Measurements from ENCODE around the gene WDR87.

WDR87 gene

GRCh38 chr19:37905946-37906868 lies at the start of gene WDR87:
Gene WDR87, minus strand, starts transcription at chr19:37906594. Its CDS starts 8,355 bp downstream, at chr19:37898239.
- Mint-ChIP-seq H3K27me3 (peaks cover 4% of the 10 kb centered on the region), H3K4me1 (ENCODE audit: low read depth) (peaks cover 44% of the 10 kb centered on the region), H3K36me3 (ENCODE audit: low read depth) (peaks cover 28% of the 10 kb centered on the region), H3K9me3 (no peaks in the 10 kb centered on the region), H3K27ac (peak within 1 kb of the TSS; percentile 80), H3K4me3 (peak within 1 kb of the TSS; percentile 93)
- intact Hi-C loops (cut with micrococcal nuclease), result loop anchor here (5.0 to 10.0 kb wide), 4 partner anchors 46 to 319 kb away; partner anchors contain the start of gene DPF1

- no peaks in the 10 kb centered on the region for H3K27me3 Mint-ChIP-seq
- H3K4me3 Mint-ChIP-seq, result no peak overlapping the region
- H3K9me3 Mint-ChIP-seq, result no peaks in the 10 kb centered on the region
- H3K27ac Mint-ChIP-seq, result no peak overlapping the region
- peaks cover 1% of the 10 kb centered on the region for H3K36me3 Mint-ChIP-seq (ENCODE audit: low read depth)
- intact Hi-C loops (cut with micrococcal nuclease), result loop anchor here (10.0 kb wide), 2 partner anchors 49 to 79 kb away; no protein-coding TSS in a partner anchor
- peaks cover 40% of the 10 kb centered on the region for H3K4me1 Mint-ChIP-seq (ENCODE audit: low read depth)
Observed at GRCh38 chr19:37955986-37956385, 49.6 kb upstream of the WDR87 start.

- intact Hi-C loops (cut with micrococcal nuclease), result loop anchor here (5.0 to 10.0 kb wide), 3 partner anchors 47 to 80 kb away; partner anchors contain the start of genes SIPA1L3 and WDR87
- Mint-ChIP-seq H3K27ac (peak overlapping the region; percentile 68), H3K27me3 (no peaks in the 10 kb centered on the region), H3K9me3 (no peaks in the 10 kb centered on the region), H3K4me1 (ENCODE audit: low read depth) (peaks cover 51% of the 10 kb centered on the region), H3K4me3 (no peak overlapping the region), H3K36me3 (ENCODE audit: low read depth) (no peaks in the 10 kb centered on the region)
Observed at GRCh38 chr19:37954421-37954874, 48.1 kb upstream of the WDR87 start.

- Mint-ChIP-seq H3K27me3 (no peaks in the 10 kb centered on the region), H3K27ac (peak overlapping the region; percentile 68), H3K4me3 (no peak overlapping the region), H3K9me3 (no peaks in the 10 kb centered on the region), H3K4me1 (ENCODE audit: low read depth) (peaks cover 51% of the 10 kb centered on the region), H3K36me3 (ENCODE audit: low read depth) (no peaks in the 10 kb centered on the region)
- intact Hi-C loops (cut with micrococcal nuclease), result loop anchor here (5.0 to 10.0 kb wide), 3 partner anchors 47 to 81 kb away; partner anchors contain the start of genes SIPA1L3 and WDR87
Observed at GRCh38 chr19:37953918-37954303, 47.5 kb upstream of the WDR87 start.

- intact Hi-C loops (cut with micrococcal nuclease), result loop anchor here (5.0 to 10.0 kb wide), 3 partner anchors 46 to 81 kb away; partner anchors contain the start of genes SIPA1L3 and WDR87
- no peaks in the 10 kb centered on the region for H3K36me3 Mint-ChIP-seq (ENCODE audit: low read depth)
- peaks cover 56% of the 10 kb centered on the region for H3K4me1 Mint-ChIP-seq (ENCODE audit: low read depth)
- no peak overlapping the region for H3K4me3 Mint-ChIP-seq
- peak overlapping the region; percentile 30 for H3K27ac Mint-ChIP-seq
- no peaks in the 10 kb centered on the region for H3K27me3 Mint-ChIP-seq
- no peaks in the 10 kb centered on the region for H3K9me3 Mint-ChIP-seq
Observed at GRCh38 chr19:37953171-37953917, 47.0 kb upstream of the WDR87 start.

- intact Hi-C loops (cut with micrococcal nuclease), result loop anchor here (1.0 to 10.0 kb wide), 4 partner anchors 20 to 83 kb away; partner anchors contain the start of genes SIPA1L3 and WDR87
- Mint-ChIP-seq H3K4me3 (peak overlapping the region; percentile 55), H3K27ac (peak overlapping the region; percentile 96), H3K27me3 (no peaks in the 10 kb centered on the region), H3K4me1 (ENCODE audit: low read depth) (peaks cover 61% of the 10 kb centered on the region), H3K36me3 (ENCODE audit: low read depth) (no peaks in the 10 kb centered on the region), H3K9me3 (no peaks in the 10 kb centered on the region)
Observed at GRCh38 chr19:37951816-37952210, 45.4 kb upstream of the WDR87 start.

- H3K9me3 Mint-ChIP-seq, result no peaks in the 10 kb centered on the region
- H3K36me3 Mint-ChIP-seq (ENCODE audit: low read depth), result no peaks in the 10 kb centered on the region
- peak overlapping the region; percentile 96 for H3K27ac Mint-ChIP-seq
- no peaks in the 10 kb centered on the region for H3K27me3 Mint-ChIP-seq
- H3K4me3 Mint-ChIP-seq, result peak overlapping the region; percentile 55
- peaks cover 61% of the 10 kb centered on the region for H3K4me1 Mint-ChIP-seq (ENCODE audit: low read depth)
- intact Hi-C loops (cut with micrococcal nuclease), result loop anchor here (1.0 to 10.0 kb wide), 4 partner anchors 18 to 84 kb away; partner anchors contain the start of genes SIPA1L3 and WDR87
Observed at GRCh38 chr19:37950471-37951175, 44.2 kb upstream of the WDR87 start.

- Mint-ChIP-seq H3K4me1 (ENCODE audit: low read depth) (peaks cover 48% of the 10 kb centered on the region), H3K27ac (peak overlapping the region; percentile 96), H3K27me3 (no peaks in the 10 kb centered on the region), H3K9me3 (no peaks in the 10 kb centered on the region), H3K36me3 (ENCODE audit: low read depth) (peaks cover 1% of the 10 kb centered on the region), H3K4me3 (no peak overlapping the region)
- intact Hi-C loops (cut with micrococcal nuclease), result no loop called here
Observed at GRCh38 chr19:37948362-37948761, 42.0 kb upstream of the WDR87 start.

- H3K27me3 Mint-ChIP-seq, result no peaks in the 10 kb centered on the region
Observed at GRCh38 chr19:37947778-37948177, 41.4 kb upstream of the WDR87 start.

GRCh38 chr19:37946132-37946531 lies 39.7 kb upstream of the WDR87 start:
- Mint-ChIP-seq H3K4me1 (ENCODE audit: low read depth) (peaks cover 39% of the 10 kb centered on the region), H3K27ac (no peak overlapping the region), H3K27me3 (no peaks in the 10 kb centered on the region), H3K36me3 (ENCODE audit: low read depth) (peaks cover 23% of the 10 kb centered on the region), H3K4me3 (no peak overlapping the region), H3K9me3 (no peaks in the 10 kb centered on the region)
- intact Hi-C loops (cut with micrococcal nuclease), result no loop called here

More at GRCh38 chr19:37947778-37948177, 41.4 kb upstream of the WDR87 start:
- Mint-ChIP-seq H3K4me3 (no peak overlapping the region), H3K36me3 (ENCODE audit: low read depth) (peaks cover 7% of the 10 kb centered on the region), H3K27ac (peak overlapping the region; percentile 96), H3K4me1 (ENCODE audit: low read depth) (peaks cover 42% of the 10 kb centered on the region), H3K9me3 (no peaks in the 10 kb centered on the region)
- intact Hi-C loops (cut with micrococcal nuclease), result no loop called here

GRCh38 chr19:37943480-37943879 lies 37.1 kb upstream of the WDR87 start:
- H3K9me3 Mint-ChIP-seq, result no peaks in the 10 kb centered on the region

GRCh38 chr19:37942516-37942902 lies 36.1 kb upstream of the WDR87 start:
- peaks cover 46% of the 10 kb centered on the region for H3K36me3 Mint-ChIP-seq (ENCODE audit: low read depth)
- H3K9me3 Mint-ChIP-seq, result no peaks in the 10 kb centered on the region
- peaks cover 9% of the 10 kb centered on the region for H3K4me1 Mint-ChIP-seq (ENCODE audit: low read depth)
- H3K27me3 Mint-ChIP-seq, result no peaks in the 10 kb centered on the region
- intact Hi-C loops (cut with micrococcal nuclease), result no loop called here
- H3K4me3 Mint-ChIP-seq, result no peak overlapping the region
- H3K27ac Mint-ChIP-seq, result no peak overlapping the region

More at GRCh38 chr19:37943480-37943879, 37.1 kb upstream of the WDR87 start:
- Mint-ChIP-seq H3K36me3 (ENCODE audit: low read depth) (peaks cover 46% of the 10 kb centered on the region), H3K27me3 (no peaks in the 10 kb centered on the region), H3K4me3 (no peak overlapping the region), H3K27ac (no peak overlapping the region), H3K4me1 (ENCODE audit: low read depth) (peaks cover 15% of the 10 kb centered on the region)
- intact Hi-C loops (cut with micrococcal nuclease), result no loop called here
